ENCODE results near the gene EGLN3.

DNA sequence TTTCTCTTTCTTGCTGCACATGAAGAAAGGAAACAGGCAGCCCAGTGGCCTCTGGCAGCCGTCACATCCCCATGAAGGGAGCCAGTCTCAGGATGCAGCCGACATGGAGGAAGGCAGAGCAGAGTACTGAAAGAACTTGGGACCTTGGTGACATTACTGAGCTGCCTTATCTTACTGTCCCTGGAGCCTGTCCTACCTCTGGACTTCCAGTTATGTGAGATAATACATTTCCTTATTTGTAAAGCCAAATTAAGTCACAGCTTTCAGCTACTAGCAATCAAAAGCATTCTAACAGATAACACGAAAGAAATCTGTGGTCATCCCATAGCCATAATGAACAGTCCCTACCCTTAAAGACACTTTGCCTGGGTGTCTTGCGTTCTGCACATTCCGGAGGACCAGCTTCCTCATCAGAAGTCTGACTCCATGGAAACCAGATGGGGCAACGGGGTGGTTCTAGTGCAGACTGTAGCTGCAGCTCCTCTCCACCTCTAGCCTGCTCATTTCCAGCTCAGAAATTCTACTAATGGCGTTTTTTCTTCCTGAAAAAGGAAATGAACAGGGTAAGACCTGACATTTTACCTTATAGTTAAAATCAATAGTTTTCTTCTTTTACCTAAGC, 7.8 kb upstream of the EGLN3 start:
- TF ChIP-seq ZNF565 (CRISPR knock-in tag; conservative IDR thresholded peaks at IDR 0.05; ENCODE audit: low read depth) (no peak), TOX (CRISPR knock-in tag; IDR thresholded peaks at IDR 0.05; ENCODE audit: borderline replicate concordance) (no peak)
- TF ChIP-seq, protein P1, sequence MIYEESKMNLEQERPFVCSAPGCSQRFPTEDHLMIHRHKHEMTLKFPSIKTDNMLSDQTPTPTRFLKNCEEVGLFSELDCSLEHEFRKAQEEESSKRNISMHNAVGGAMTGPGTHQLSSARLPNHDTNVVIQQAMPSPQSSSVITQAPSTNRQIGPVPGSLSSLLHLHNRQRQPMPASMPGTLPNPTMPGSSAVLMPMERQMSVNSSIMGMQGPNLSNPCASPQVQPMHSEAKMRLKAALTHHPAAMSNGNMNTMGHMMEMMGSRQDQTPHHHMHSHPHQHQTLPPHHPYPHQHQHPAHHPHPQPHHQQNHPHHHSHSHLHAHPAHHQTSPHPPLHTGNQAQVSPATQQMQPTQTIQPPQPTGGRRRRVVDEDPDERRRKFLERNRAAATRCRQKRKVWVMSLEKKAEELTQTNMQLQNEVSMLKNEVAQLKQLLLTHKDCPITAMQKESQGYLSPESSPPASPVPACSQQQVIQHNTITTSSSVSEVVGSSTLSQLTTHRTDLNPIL (CRISPR knock-in tag; IDR thresholded peaks at IDR 0.05; ENCODE audit: low read depth) = no peak
- TF ChIP-seq, protein P2, sequence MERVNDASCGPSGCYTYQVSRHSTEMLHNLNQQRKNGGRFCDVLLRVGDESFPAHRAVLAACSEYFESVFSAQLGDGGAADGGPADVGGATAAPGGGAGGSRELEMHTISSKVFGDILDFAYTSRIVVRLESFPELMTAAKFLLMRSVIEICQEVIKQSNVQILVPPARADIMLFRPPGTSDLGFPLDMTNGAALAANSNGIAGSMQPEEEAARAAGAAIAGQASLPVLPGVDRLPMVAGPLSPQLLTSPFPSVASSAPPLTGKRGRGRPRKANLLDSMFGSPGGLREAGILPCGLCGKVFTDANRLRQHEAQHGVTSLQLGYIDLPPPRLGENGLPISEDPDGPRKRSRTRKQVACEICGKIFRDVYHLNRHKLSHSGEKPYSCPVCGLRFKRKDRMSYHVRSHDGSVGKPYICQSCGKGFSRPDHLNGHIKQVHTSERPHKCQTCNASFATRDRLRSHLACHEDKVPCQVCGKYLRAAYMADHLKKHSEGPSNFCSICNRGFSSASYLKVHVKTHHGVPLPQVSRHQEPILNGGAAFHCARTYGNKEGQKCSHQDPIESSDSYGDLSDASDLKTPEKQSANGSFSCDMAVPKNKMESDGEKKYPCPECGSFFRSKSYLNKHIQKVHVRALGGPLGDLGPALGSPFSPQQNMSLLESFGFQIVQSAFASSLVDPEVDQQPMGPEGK (CRISPR knock-in tag; IDR thresholded peaks at IDR 0.05; ENCODE audit: borderline replicate concordance) = no peak
